Raji (cell line): ENCODE results near the gene CYP4F12.

Experiments
- POLR2A ChIP-seq: IDR thresholded peaks from 2 replicates; pipeline ENCODE4 v1.6.1; 2011; ENCODE audit warnings: low read depth, low read length, control low read depth; ENCODE audit not compliant: insufficient read depth

The CYP4F12 gene

DNA sequence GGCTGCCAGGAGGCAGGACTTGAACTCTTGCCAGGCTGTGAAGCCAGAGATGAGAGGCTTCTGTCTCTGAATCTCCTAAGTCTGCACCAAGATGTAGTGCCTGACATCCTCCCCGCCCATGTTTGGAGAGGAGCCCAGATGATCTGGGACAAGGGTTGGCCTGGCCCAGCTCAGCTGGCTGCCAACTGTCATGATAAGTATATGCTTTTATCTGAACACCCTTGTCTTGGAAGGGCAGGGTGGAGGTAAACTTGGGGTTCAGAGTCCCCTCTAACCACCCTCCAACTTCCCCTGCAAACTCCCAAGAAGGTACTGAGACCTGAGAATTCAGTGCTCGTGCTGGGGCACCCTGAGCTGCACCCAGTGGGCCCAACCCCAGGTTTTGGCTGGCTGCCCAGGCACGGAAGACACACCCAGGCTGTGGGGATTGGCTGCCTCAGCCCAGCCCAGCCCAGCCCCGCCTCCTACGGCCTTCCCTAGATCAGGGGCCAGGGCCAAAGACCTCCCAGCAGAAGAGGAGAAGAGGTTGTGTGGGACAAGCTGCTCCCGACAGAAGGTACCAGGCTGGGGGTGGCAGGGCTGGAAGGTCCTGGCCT lies at the start of gene CYP4F12:
Gene CYP4F12 (plus strand): TSS at position 508 of the 596 bp plus-strand sequence. CDS start 443 bp downstream, outside the sequence.
- TF ChIP-seq POLR2A, result no peak

DNA sequence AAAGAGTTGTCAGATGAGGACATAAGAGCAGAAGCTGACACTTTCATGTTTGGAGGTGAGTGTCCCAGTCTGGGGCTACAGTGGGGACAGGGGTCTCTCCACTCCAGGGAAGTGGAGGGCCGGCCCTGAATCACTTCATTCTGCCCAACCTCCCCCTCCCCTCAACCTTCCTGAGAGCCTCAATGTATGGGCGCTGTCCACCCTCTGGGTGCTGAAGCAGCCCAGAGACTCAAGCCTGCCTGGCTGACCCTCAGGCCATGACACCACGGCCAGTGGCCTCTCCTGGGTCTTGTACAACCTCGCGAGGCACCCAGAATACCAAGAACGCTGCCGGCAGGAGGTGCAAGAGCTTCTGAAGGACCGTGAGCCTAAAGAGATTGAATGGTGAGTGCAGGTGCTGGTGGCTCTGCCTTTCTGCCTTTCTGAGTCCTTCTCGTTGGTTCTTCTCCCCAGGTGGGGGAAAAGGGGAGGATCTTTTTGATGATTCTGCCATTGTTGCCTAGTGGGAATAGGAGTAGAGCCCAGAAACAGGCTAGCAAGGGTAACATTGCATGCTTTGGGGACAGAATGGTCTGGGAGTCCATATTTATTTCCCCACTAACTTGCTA lies 49.1 kb upstream of the CYP4F12 start:
- no peak for TF ChIP-seq POLR2A

- no peak for TF ChIP-seq POLR2A
These were observed 44.5 kb upstream of the CYP4F12 start for GRCh38 chr19:15628236-15629002.

DNA sequence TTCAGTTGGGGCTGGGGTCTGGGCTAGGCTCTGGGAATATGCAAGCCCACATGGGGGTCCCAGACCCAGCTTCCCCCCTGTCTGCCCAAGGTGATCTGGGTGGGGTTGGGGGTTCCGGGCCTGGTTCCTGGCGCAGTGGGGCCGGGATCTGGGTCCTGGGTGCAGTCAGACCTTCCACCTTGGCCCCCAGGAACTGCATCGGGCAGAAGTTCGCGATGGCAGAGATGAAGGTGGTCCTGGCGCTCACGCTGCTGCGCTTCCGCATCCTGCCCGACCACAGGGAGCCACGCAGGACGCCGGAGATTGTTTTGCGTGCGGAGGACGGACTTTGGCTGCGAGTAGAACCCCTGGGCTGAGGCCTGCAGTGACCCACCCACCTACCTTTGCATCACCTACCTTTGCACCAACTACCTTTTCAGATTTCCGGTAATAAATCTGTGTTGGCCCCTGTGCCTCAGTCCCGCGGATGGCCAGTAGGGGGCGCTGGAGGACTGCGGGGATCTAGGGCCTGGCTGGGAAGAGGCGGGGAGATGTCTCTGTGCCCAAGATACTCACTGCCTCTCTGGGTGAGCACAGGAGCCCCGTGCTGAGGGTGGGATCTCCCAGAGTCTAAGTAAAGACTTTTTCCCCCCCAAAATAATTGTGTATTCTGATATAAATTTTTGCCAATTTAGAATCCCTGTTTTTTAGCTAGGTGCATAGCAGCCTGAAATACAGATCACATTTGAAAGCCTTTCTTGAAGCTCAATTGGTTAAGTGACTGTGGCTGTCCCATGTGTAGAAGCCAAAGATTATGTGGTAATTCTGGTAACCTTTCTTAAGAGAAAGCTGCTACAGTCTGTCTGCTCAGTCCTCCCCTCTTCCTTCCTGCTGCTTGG lies 43.6 kb upstream of the CYP4F12 start:
- no peak for TF ChIP-seq POLR2A

GRCh38 chr19:15631817-15632216 lies 41.1 kb upstream of the CYP4F12 start:
- TF ChIP-seq POLR2A, result no peak

- TF ChIP-seq POLR2A, result no peak
These were observed 39.6 kb upstream of the CYP4F12 start for GRCh38 chr19:15633082-15633835.

- no peak for TF ChIP-seq POLR2A
These were observed 38.8 kb upstream of the CYP4F12 start for GRCh38 chr19:15634105-15634504.

- no peak for TF ChIP-seq POLR2A
These were observed 37.7 kb upstream of the CYP4F12 start for GRCh38 chr19:15635016-15635805.

DNA sequence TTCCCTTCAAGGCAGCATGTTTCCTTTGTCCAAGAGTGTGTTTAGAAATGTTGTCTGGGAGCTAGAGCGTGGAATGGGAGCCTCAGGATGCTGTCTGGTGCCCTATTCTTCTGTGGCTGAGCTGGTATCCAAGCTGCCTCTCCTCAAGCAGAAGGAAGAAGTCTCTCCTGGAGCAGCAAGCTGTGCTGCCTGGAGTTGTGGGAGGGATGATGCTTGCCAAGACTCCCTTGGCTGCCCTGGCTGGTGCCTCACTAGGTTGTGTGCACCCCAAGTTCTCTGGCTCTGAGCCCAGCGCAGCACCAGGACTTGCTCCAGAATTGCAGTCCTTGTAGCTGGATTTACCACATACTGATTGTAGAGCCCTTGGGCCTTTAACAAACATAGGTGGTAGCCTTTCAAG lies 36.9 kb upstream of the CYP4F12 start:
- no peak for TF ChIP-seq POLR2A

DNA sequence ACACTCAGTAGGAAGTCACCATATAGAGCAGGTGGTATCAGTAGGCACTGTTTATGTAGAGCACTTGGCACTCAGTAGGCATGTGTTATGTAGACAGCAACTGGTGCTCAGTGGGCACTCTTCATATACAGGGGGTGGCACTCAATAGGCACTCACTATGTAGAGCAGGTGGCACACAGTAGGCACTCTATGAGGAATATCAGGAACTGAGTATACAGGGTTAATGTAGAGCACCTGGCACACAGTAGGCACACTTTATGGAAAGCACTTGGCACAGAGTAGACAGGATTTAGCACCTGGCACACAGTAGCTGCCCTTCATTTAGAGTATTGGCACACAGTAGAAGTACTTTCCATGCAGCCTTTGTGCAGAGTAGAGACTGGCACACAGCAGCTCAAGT lies 33.3 kb upstream of the CYP4F12 start:
- TF ChIP-seq POLR2A, result no peak

- TF ChIP-seq POLR2A, result no peak
These were observed 32.5 kb upstream of the CYP4F12 start, which contains the start of gene CYP4F3 for GRCh38 chr19:15640294-15640903. CYP4F3 (plus strand) TSS chr19:15640897; CDS start chr19:15641416, 519 bp downstream.

- no peak for TF ChIP-seq POLR2A
These were observed 31.8 kb upstream of the CYP4F12 start for GRCh38 chr19:15640904-15641597.

DNA sequence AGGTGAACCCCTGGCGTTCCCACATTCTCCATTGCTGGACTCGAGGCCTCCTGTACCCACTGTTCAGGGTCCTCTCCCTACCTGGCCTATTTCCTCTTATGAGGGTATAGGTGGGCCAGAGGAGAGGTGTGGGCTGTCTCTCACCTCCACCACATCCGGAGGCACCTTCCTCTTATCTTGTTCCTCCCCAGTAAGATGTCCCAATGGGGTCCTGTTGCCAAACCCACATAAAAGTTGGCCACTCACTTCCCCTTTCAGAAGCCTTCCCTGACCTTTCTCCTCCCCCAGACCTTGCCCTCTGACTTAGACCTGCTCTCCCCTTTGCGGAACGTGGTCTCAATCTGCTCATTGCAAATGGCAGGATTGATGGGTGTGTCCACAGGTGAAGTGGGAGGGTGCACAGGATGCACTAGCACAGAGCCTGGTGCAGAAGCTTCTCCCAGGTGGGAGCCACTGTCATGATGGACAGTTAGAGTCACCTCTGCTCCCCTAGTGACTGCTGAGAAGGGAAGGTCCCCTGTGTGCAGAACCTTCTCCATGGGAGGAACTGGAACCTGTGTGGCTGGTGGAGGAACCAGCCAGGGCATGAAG lies 30.9 kb upstream of the CYP4F12 start:
- TF ChIP-seq POLR2A, result no peak

DNA sequence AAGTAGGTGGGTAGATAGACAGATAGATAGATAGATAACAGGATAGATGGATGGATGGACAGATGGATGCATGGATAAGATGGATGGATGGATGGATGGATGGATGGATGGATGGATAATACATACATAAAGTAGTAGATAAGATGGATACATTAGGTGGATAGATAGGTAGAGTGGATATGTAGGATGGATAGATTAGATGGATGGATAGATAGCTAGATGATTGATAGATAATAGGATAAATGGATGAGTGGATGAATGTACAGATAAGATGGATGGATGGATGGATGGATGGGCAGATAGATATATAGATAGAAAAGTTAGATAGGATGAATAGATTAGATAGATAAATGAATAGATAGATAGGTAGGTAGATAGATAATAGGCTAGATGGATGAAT lies 30.1 kb upstream of the CYP4F12 start:
- no peak for TF ChIP-seq POLR2A
